ENCODE results near the gene SLC39A11.
A peak's percentile ranks its signal among the peaks of the same experiment; 100 is the strongest.
"Not testable (repeated sequence)": the region's sequence is repeated elsewhere in the genome, so short reads cannot be mapped to it uniquely, and the experiment has no call there.

The SLC39A11 gene

GRCh38 chr17:72639711-72640110 is 452.8 kb downstream of the SLC39A11 start:
- no peak for DNase-seq

- DNase-seq: not testable (repeated sequence)
Observed at GRCh38 chr17:72638932-72639331, 453.6 kb downstream of the SLC39A11 start.

- no peak for DNase-seq
Observed at GRCh38 chr17:72635034-72635635, 457.4 kb downstream of the SLC39A11 start.

- no peak for DNase-seq
Observed at GRCh38 chr17:72634621-72635020, 457.9 kb downstream of the SLC39A11 start.

GRCh38 chr17:72631949-72632684 is 460.4 kb downstream of the SLC39A11 start:
- peak; percentile 85 to 87 for DNase-seq

GRCh38 chr17:72631568-72631948 is 460.9 kb downstream of the SLC39A11 start:
- peak; percentile 98 for DNase-seq

GRCh38 chr17:72624652-72625051 is 467.8 kb downstream of the SLC39A11 start:
- no peak for DNase-seq

- DNase-seq: no peak
Observed at GRCh38 chr17:72624226-72624625, 468.3 kb downstream of the SLC39A11 start.

GRCh38 chr17:72622661-72623433 is 469.6 kb downstream of the SLC39A11 start:
- no peak for DNase-seq

GRCh38 chr17:72619976-72620650 is 472.4 kb downstream of the SLC39A11 start:
- no peak for DNase-seq

GRCh38 chr17:72618001-72618509 is 474.4 kb downstream of the SLC39A11 start:
- DNase-seq: peak; percentile 59 to 80

- DNase-seq: no peak
Observed at GRCh38 chr17:72617557-72617956, 474.9 kb downstream of the SLC39A11 start.

- DNase-seq: no peak
Observed at GRCh38 chr17:72616447-72616846, 476.0 kb downstream of the SLC39A11 start.

GRCh38 chr17:72615627-72615991 is 476.9 kb downstream of the SLC39A11 start:
- no peak for DNase-seq

GRCh38 chr17:72614871-72615626 is 477.4 kb downstream of the SLC39A11 start:
- peak; percentile 50 to 81 for DNase-seq

- DNase-seq: no peak
Observed at GRCh38 chr17:72614476-72614870, 478.0 kb downstream of the SLC39A11 start.

GRCh38 chr17:72613806-72614292 is 478.6 kb downstream of the SLC39A11 start:
- DNase-seq: no peak

- no peak for DNase-seq
Observed at GRCh38 chr17:72613396-72613795, 479.1 kb downstream of the SLC39A11 start.

GRCh38 chr17:72611172-72611571 is 481.3 kb downstream of the SLC39A11 start:
- DNase-seq: no peak

- DNase-seq: no peak
Observed at GRCh38 chr17:72609501-72609900, 483.0 kb downstream of the SLC39A11 start.

GRCh38 chr17:72608436-72608835 is 484.1 kb downstream of the SLC39A11 start:
- no peak for DNase-seq

GRCh38 chr17:72606656-72607055 is 485.8 kb downstream of the SLC39A11 start:
- DNase-seq: no peak

Data from NCI-H526 (cell line).